Epithelial cell of proximal tubule (primary cell): ENCODE results near the gene MEX3A. TPM values are rescaled to one million over a fixed set of nuclear protein-coding genes. Genes with fewer than 3 reads are reported as not detected.
A peak's percentile ranks its signal among the peaks of the same experiment; 100 is the strongest.

ENCODE experiments used
- DNase-seq: peaks from one replicate; pipeline ENCODE4 v3.0.0-alpha.2; 2011; ENCODE audit warnings: low read depth
- H3K4me3 ChIP-seq: 2 replicates; pipeline ENCODE4 v1.5.1; 2011; ENCODE audit warnings: low read depth, mild to moderate bottlenecking, low read length
- total RNA-seq: library from RNA; depleted of rRNA; stranded (reverse); fragments of >200 nt; gene quantifications from 2 replicates; pipeline ENCODE4 v1.2.3, GENCODE V29; 2015
- TF ChIP-seq, protein P1 (sequence below): conservative IDR thresholded peaks from 2 replicates; pipeline ENCODE4 v1.5.1; 2012; ENCODE audit warnings: low read depth, mild to moderate bottlenecking, low read length

Gene MEX3A, protein sequence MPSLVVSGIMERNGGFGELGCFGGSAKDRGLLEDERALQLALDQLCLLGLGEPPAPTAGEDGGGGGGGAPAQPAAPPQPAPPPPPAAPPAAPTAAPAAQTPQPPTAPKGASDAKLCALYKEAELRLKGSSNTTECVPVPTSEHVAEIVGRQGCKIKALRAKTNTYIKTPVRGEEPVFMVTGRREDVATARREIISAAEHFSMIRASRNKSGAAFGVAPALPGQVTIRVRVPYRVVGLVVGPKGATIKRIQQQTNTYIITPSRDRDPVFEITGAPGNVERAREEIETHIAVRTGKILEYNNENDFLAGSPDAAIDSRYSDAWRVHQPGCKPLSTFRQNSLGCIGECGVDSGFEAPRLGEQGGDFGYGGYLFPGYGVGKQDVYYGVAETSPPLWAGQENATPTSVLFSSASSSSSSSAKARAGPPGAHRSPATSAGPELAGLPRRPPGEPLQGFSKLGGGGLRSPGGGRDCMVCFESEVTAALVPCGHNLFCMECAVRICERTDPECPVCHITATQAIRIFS
- 14.8 and 19.0 TPM in 2 replicates for total RNA-seq

DNA sequence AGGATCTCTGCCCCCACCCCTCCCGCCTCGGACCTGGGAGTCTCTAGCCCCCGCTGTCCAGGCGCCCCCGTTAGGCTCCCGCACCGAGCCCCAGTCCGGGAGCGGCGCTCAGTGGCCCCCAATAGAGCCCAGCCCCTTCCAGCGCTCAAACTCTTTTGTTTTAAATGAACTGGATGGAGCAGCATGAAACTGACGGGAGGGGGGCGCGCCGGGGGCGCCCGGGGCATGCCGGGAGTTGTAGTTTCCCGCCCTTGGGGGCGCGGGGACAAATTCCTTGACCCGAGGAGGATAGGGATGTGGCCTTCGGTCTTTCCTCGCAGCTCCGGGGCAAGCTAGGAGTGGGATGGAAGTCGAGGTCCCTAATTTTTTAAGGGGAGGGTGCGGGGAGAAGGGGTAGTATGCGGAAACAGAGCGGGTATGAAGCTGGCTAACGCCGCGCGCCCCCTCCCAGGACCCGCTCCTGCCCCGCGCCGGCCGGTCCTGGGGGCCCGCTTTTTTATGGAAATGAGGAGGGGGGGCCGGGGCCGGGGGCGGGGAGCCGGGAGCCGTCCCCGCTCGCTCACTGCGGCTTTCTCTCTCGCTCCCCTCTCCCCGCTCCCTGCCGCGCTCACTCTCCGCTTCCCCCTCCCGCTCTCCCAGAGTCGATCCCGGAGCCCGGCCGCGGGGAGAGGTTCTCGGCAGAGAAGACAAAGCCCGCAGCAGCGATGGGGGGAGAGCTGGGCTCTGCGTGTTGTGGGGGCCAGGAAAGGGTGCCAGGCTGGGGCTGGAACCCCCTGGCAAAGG, at the start of gene MEX3A:
Gene MEX3A, minus strand, starts transcription at position 157 of the 783 bp plus-strand sequence. CDS start 467 bp downstream, outside the sequence.
- peak within 1 kb of the TSS; percentile 91 for H3K4me3 ChIP-seq
- TF ChIP-seq, protein P1, sequence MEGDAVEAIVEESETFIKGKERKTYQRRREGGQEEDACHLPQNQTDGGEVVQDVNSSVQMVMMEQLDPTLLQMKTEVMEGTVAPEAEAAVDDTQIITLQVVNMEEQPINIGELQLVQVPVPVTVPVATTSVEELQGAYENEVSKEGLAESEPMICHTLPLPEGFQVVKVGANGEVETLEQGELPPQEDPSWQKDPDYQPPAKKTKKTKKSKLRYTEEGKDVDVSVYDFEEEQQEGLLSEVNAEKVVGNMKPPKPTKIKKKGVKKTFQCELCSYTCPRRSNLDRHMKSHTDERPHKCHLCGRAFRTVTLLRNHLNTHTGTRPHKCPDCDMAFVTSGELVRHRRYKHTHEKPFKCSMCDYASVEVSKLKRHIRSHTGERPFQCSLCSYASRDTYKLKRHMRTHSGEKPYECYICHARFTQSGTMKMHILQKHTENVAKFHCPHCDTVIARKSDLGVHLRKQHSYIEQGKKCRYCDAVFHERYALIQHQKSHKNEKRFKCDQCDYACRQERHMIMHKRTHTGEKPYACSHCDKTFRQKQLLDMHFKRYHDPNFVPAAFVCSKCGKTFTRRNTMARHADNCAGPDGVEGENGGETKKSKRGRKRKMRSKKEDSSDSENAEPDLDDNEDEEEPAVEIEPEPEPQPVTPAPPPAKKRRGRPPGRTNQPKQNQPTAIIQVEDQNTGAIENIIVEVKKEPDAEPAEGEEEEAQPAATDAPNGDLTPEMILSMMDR: no peak
- DNase-seq: no peak

DNA sequence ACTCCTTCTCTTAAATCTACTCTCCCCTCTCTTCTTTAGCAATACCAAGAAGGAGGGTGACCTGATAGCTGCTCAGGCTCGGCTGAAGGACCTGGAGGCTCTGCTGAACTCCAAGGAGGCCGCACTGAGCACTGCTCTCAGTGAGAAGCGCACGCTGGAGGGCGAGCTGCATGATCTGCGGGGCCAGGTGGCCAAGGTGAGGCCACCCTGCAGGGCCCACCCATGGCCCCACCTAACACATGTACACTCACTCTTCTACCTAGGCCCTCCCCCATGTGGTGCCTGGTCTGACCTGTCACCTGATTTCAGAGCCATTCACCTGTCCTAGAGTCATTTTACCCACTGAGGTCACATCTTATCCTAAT, 48.3 kb upstream of the MEX3A start:
- H3K4me3 ChIP-seq: no peak overlapping the region
- TF ChIP-seq, protein P1: no peak
- DNase-seq: no peak

DNA sequence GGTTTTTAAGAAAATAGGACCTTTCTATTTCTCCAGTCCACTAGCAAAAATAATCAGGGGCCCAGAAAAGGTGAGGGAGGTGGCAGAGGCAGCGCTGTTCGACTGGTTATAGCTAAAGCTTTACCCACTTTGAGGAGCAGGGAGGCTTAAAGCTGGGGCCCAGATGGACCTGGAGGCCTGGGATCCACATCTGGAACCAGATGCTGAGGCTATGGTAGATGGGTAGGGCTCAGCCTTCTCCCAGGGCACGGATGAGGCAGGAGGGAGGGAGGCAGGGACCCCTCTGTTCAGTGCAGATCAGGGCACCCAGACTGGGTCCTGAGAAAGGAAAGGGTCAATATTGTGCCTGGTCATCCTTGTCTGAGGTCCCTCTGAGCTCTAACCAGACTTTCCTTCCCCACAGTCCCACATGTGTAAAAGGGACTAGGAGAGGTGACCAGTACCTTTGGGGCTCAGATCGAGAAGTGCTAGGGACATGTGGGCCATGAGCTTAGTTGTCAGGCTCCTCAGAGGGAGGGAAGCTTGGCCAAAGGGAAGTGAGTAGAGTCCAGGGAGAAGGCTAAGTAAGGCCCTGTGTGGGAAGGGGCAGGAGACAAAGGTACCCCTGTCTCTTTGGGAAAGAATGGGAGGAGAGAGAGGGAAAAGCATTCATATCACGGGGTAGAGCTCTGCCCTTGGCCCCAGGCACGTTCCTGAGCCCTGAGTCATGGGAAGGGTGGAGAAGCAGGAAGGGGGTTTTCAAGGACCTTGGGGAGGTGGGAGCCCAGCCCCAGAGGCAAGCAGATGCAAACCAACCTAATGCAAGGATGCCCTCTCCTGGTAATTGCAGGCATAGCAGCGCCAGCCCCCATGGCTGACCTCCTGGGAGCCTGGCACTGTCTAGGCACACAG, 47.7 kb upstream of the MEX3A start:
- TF ChIP-seq, protein P1: peak; percentile 93
- H3K4me3 ChIP-seq: peak overlapping the region; percentile 5
- no peak for DNase-seq

DNA sequence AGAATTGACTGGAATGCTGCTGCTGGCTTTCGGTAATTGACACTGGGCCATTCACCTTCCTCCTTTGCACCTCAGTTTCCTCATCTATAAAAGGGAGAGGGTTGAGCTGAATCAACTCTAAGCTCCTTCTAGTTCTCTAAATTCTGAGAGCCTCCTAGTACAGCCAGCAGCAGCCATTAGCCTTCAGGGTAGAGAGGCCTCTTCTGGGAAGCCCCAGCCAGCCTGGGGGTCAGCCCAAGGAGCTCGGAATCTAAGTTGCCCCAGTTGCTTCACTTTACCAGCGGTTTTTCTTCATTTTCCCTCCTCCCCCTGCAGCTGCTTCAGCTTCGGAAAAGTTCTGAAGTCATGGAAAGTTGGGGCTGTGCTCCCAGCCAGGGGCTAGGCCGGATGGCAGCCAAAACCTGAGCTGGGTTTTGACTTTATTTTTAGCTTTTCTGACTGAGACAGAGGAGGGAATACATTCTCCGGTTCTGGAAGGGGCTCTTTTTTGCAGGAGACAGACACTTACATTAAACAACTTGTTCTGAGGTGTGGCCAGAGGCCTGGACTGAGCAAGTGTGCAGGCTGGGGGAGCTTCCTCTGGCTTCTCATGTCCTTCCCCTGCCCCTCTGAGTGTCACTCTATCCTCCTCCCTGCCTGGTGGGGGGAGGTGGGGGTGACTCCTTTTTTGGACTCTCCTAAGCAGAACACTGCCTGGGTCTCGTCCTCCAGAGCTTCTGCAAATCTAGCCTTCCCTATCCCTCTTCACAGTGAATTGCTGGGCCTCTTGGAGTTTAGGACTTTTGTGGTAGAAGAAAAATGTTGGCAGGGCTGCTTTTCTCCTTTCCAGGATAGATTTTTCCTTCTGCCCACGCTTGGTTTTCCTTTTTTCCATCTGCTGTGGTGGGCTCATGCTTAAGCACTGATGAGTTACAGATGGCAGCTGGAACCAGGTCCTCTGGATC, 46.7 kb upstream of the MEX3A start:
- H3K4me3 ChIP-seq: no peak overlapping the region
- TF ChIP-seq, protein P1: no peak
- no peak for DNase-seq

DNA sequence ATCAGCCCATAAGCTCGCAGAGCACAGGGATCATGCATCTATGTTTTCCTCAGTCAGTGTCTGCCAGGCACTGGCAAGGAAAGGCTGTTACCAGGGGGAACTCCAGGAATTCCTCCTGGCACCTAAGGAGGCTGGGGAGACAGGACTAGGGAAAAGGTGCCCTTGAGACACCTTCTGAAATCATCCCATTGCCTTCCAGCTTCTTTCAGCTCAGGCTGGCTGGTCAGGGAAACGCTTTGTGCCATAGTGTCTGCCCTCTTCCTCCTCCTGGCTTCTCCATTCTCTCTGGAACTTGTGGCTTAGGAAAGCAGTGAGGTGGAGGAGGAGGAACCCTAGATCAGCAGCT, 46.0 kb upstream of the MEX3A start:
- DNase-seq: no peak
- TF ChIP-seq, protein P1: no peak

More for the DNA sequence above, 46.0 kb upstream of the MEX3A start:
- no peak overlapping the region for H3K4me3 ChIP-seq
